Lower leg skin (tissue), 3 donors: ENCODE measurements around the gene BRD3.

ENCODE experiments used
- POLR2A ChIP-seq, 2 donors: fragments of 450-650 bp; IDR thresholded peaks; one replicate each; pipeline ENCODE4 v1.6.1; 2016 to 2017; ENCODE audit warnings: antibody characterized with exemption in 2 of 2, mild to moderate bottlenecking in 1 of 2, moderate library complexity in 1 of 2
- TF ChIP-seq, protein P1 (sequence below), 3 donors: fragments of 450-650 bp; IDR thresholded peaks; one replicate each; pipeline ENCODE4 v1.5.1; 2016; ENCODE audit warnings: antibody characterized with exemption in 3 of 3, mild to moderate bottlenecking in 3 of 3, moderate library complexity in 2 of 3

DNA sequence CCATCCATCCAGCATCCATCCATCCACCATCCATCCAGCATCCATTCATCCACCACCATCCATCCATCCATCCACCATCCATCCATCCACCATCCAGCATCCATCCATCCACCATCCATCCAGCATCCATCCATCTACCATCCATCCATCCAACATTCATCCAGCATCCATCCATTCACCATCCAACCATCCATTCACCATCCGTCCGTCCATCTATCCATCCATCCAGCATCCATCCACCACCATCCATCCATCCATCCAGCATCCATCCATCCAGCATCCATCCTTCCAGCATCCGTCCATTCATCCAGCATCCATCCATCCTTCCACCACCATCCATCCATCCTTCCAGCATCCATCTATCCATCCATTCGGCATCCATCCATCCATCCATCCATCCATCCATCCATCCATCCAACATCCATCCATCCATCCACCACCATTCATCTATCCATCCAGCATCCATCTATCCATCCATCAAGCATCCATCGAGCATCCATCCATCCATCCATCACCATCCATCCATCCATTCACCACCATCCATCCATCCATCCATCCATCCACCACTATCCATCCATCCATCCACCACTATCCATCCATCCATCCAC lies 35.7 kb upstream of the BRD3 start:
- TF ChIP-seq, protein P1, sequence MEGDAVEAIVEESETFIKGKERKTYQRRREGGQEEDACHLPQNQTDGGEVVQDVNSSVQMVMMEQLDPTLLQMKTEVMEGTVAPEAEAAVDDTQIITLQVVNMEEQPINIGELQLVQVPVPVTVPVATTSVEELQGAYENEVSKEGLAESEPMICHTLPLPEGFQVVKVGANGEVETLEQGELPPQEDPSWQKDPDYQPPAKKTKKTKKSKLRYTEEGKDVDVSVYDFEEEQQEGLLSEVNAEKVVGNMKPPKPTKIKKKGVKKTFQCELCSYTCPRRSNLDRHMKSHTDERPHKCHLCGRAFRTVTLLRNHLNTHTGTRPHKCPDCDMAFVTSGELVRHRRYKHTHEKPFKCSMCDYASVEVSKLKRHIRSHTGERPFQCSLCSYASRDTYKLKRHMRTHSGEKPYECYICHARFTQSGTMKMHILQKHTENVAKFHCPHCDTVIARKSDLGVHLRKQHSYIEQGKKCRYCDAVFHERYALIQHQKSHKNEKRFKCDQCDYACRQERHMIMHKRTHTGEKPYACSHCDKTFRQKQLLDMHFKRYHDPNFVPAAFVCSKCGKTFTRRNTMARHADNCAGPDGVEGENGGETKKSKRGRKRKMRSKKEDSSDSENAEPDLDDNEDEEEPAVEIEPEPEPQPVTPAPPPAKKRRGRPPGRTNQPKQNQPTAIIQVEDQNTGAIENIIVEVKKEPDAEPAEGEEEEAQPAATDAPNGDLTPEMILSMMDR (IDR thresholded peaks at IDR 0.05), result peak in 1 of 3 donors; percentile 8
- TF ChIP-seq POLR2A (IDR thresholded peaks at IDR 0.05), result no peak
